Measurements from ENCODE around the gene CHMP5. TPM values are rescaled to one million over a fixed set of nuclear protein-coding genes. Genes with fewer than 3 reads are reported as not detected.

CHMP5 gene
- total RNA-seq, 1 experiment from 2014 or later, result 63.0 TPM

- no peak overlapping the region for H3K4me3 ChIP-seq
- H2AFZ ChIP-seq, result no peak overlapping the region
- BruUV-seq (replicated peaks), result no TSS peak
- intact Hi-C loops (cut with micrococcal nuclease; ENCODE audit: unreplicated experiment), result no loop called here
- CTCF ChIA-PET, result no interaction called here
- H3K9me2 ChIP-seq (ENCODE audit: insufficient read depth), result no peaks in the 10 kb centered on the region
- no peaks in the 10 kb centered on the region for H4K20me1 ChIP-seq (ENCODE audit: insufficient read depth)
- no peaks in the 10 kb centered on the region for H3K79me2 ChIP-seq (ENCODE audit: low read depth)
- H3K36me3 ChIP-seq (ENCODE audit: low read depth), result no peaks in the 10 kb centered on the region
- no peak for TF ChIP-seq EZH2 (IDR thresholded peaks at IDR 0.05; ENCODE audit: low read depth)
- no peak for TF ChIP-seq CTCF (conservative IDR thresholded peaks at IDR 0.05)
- no peaks in the 10 kb centered on the region for H3K27me3 ChIP-seq (ENCODE audit: insufficient read depth, low read depth)
- H3F3A ChIP-seq (ENCODE audit: insufficient read depth, low read depth), result no peaks in the 10 kb centered on the region
- no peak overlapping the region for H3K4me2 ChIP-seq
- no peaks in the 10 kb centered on the region for H3K9me3 ChIP-seq (ENCODE audit: insufficient read depth, low read depth)
- H3K27ac ChIP-seq, result no peak overlapping the region
- no peak for DNase-seq
- H3K4me1 ChIP-seq (replicated peaks; ENCODE audit: insufficient read depth), result no peaks in the 10 kb centered on the region
- POLR2A ChIA-PET (ENCODE audit: unreplicated experiment), result no interaction called here
Observed at GRCh38 chr9:33249983-33250382, 14.9 kb upstream of the CHMP5 start.

- ChIA-PET CTCF (no interaction called here), POLR2A (ENCODE audit: unreplicated experiment) (no interaction called here)
- TF ChIP-seq EZH2 (IDR thresholded peaks at IDR 0.05; ENCODE audit: low read depth), result no peak
- no peak for TF ChIP-seq CTCF (conservative IDR thresholded peaks at IDR 0.05)
- Histone ChIP-seq H3K4me1 (replicated peaks; ENCODE audit: insufficient read depth) (no peaks in the 10 kb centered on the region), H3K27ac (no peak overlapping the region), H3K4me3 (no peak overlapping the region), H3F3A (ENCODE audit: insufficient read depth, low read depth) (no peaks in the 10 kb centered on the region), H3K9me3 (ENCODE audit: insufficient read depth, low read depth) (no peaks in the 10 kb centered on the region), H3K36me3 (ENCODE audit: low read depth) (no peaks in the 10 kb centered on the region), H2AFZ (no peak overlapping the region), H4K20me1 (ENCODE audit: insufficient read depth) (no peaks in the 10 kb centered on the region), H3K4me2 (no peak overlapping the region), H3K9me2 (ENCODE audit: insufficient read depth) (no peaks in the 10 kb centered on the region), H3K79me2 (ENCODE audit: low read depth) (no peaks in the 10 kb centered on the region), H3K27me3 (ENCODE audit: insufficient read depth, low read depth) (no peaks in the 10 kb centered on the region)
- BruUV-seq (replicated peaks), result no TSS peak
- DNase-seq, result no peak
- intact Hi-C loops (cut with micrococcal nuclease; ENCODE audit: unreplicated experiment), result no loop called here
Observed at GRCh38 chr9:33250458-33250995, 14.3 kb upstream of the CHMP5 start.

- no peaks in the 10 kb centered on the region for H3K4me1 ChIP-seq (replicated peaks; ENCODE audit: insufficient read depth)
- no peaks in the 10 kb centered on the region for H4K20me1 ChIP-seq (ENCODE audit: insufficient read depth)
- intact Hi-C loops (cut with micrococcal nuclease; ENCODE audit: unreplicated experiment), result no loop called here
- H3K9me3 ChIP-seq (ENCODE audit: insufficient read depth, low read depth), result no peaks in the 10 kb centered on the region
- H3K79me2 ChIP-seq (ENCODE audit: low read depth), result no peaks in the 10 kb centered on the region
- no peak overlapping the region for H2AFZ ChIP-seq
- POLR2A ChIA-PET (ENCODE audit: unreplicated experiment), result no interaction called here
- H3F3A ChIP-seq (ENCODE audit: insufficient read depth, low read depth), result no peaks in the 10 kb centered on the region
- H3K9me2 ChIP-seq (ENCODE audit: insufficient read depth), result no peaks in the 10 kb centered on the region
- TF ChIP-seq EZH2 (IDR thresholded peaks at IDR 0.05; ENCODE audit: low read depth) (no peak), CTCF (conservative IDR thresholded peaks at IDR 0.05) (no peak)
- H3K27ac ChIP-seq, result no peak overlapping the region
- no peaks in the 10 kb centered on the region for H3K27me3 ChIP-seq (ENCODE audit: insufficient read depth, low read depth)
- no peak overlapping the region for H3K4me2 ChIP-seq
- H3K36me3 ChIP-seq (ENCODE audit: low read depth), result peaks cover 7% of the 10 kb centered on the region; the same call in 1 of the 2 replicates
- H3K4me3 ChIP-seq, result no peak overlapping the region
- no TSS peak for BruUV-seq (replicated peaks)
- DNase-seq, result no peak
- CTCF ChIA-PET, result no interaction called here
Observed at GRCh38 chr9:33254211-33254610, 10.6 kb upstream of the CHMP5 start.

All from PC-9 (cell line).